Activated CD8-positive, alpha-beta memory T cell treated with anti-CD3 and anti-CD28 coated beads, Interleukin-2, amount 50 U/mL, for 4 hours (primary cell): ENCODE results near the gene PDE1A.
"Not testable (repeated sequence)": the region's sequence is repeated elsewhere in the genome, so short reads cannot be mapped to it uniquely, and the experiment has no call there.

Source experiments
- DNase-seq: peaks from one replicate; pipeline ENCODE4 v3.0.0-alpha.2; 2020

PDE1A gene

DNA sequence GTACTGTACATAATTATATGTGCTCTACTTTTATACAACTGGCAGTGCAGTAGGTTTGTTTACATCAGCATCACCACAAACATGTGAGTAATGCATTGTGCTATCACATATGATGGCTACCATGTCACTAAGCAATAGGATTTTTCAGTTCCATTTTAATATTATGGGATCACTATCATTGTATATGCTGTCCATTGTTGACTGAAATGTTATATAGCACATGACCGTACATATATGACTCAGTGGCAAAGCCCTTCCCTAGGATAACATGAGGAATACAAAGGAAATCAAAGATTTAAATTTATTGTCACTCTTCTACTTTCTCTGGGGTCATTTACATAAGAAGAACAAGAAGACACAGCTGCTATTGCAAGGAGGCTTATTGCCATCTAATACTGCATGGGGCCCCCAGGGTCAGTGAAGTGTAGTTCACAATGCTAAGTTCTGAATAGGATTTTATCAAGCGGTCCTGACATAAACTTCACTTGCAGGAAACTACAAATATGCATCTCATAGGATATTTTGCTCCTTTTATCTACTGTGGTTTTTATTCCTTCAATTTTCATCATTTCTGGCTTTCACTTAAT is 21.8 kb downstream of the PDE1A start:
- no peak for DNase-seq

DNA sequence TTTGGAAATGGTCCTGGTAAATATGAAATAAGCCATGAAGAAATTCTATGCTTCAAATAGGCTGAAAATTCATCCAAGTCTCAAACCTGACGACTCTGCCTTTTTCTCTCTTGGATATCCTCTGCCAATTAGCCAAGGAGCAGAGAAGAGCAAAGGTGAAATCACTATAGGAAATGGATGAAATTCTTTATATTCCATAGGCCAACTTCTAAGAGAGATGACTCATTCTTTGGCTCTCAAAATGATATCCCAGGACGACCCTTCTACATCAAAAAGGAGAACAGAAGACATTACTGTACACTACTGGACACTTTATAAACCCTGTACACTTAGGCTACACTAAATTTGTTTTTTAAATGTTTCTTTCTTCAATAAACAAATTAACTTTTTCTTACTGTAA is 22.7 kb downstream of the PDE1A start:
- DNase-seq = no peak

DNA sequence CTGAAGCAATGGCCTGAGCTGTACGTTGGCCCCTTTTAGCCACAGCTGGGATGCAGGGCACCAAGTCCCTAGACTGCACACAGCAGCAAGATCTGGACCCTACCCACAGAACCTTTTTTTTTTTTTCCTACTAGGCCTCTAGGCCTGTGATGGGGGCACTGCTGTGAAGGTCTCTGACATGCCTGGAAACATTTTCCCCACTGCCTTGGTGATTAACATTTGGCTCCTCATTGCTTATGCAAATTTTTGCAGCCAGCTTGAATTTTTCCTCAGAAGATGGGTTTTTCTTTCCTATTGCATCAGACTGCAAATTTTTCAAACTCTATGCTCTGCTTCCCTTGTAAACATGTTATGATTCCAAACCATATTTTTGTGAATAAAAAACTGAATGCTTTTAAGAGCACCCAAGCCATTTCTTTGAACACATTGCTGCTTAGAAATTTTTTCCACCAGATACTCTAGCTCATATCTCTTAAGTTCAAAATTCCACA is 33.5 kb downstream of the PDE1A start:
- no peak for DNase-seq

DNA sequence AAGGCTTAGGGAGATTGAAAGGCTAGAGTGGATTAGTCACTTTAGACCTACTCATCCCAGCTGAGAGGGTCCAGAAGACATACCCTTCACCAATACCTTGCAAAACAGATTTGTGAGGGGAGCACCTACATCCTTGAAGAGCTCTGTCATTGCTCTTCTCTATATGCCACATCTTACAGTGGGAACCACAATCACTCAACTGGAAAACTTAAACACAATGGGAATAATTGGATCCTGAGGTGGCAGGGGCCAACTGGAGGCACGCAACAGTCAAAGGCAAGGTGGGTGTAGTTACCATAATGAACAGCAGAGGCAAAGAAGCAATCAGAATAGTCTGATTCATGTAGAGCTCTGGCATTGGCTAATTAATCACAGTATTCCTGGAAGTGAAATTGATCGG is 35.4 kb downstream of the PDE1A start:
- no peak for DNase-seq

DNA sequence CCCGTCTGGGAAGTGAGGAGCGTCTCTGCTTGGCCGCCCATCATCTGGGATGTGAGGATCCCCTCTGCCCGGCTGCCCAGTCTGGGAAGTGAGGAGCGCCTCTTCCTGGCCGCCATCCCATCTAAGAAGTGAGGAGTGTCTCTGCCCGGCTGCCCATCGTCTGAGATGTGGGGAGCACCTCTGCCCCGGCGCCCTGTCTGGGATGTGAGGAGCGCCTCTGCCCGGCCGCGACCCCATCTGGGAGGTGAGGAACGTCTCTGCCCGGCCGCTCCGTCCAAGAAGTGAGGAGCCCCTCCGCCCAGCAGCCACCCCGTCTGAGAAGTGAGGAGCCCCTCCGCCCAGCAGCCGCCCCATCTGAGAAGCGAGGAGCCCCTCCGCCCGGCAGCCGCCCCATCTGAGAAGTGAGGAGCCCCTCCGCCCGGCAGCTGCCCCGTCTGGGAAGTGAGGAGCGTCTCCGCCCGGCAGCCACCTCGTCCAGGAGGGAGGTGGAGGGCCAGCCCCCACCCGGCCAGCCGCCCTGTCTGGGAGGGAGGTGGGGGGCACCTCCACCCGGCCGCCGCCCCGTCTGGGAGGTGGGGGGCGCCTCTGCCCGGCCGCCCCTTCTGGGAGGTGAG is 40.5 kb downstream of the PDE1A start:
- DNase-seq = not testable (repeated sequence)

DNA sequence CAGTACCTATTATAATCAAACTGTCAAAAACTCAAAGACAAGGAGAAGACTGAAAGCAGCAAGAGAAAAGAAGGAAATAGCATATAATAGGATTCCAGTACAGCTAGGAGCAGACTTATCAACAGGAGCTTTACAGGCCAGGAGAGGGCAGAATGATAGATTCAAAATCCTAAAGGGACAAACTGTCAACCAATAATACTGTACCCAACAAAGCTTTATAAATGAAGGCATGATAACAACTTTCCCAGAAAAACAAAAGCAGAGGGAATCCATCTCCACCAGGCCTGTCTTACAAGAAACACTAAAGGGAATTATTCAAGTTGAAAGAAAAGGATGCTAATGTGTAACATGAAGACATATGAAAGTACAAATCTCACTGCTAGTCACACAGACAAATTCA is 42.0 kb downstream of the PDE1A start:
- DNase-seq = no peak

DNA sequence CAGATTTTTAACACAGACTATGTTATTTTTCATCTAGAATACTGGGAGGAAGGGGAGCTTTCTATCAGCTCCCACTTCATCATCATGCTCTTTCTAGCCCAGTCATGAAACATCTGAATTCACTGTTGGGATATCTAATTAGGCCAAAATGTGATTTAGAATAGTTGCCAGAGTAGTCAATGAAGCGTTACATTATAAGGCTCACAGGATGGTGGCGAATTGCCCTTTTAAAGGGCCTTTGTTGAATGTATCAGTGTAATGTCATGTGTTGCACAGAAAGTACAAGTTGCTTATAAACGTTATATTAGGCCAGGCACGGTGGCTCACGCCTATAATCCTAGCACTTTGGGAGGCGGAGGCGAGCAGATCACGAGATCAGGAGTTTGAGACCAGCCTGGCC is 45.6 kb downstream of the PDE1A start:
- no peak for DNase-seq

DNA sequence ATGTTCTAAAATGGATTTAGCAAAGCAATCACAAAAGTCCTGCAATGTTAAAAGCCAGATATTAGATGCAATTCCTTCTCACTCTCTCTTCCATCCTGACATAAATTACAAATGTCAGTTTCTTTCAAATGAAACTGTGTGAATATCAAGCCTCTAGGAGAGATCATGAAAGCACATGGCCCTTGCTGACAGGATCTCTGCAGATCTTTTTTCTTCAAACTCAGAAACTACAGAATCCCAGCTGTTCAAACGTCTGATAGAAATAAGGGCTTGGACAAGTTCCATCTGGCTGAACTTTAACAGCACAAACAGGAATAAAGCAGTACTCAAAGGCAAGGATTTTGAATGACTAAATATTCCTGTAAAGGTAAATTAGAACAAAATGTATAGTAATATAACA is 47.6 kb downstream of the PDE1A start:
- DNase-seq = no peak

DNA sequence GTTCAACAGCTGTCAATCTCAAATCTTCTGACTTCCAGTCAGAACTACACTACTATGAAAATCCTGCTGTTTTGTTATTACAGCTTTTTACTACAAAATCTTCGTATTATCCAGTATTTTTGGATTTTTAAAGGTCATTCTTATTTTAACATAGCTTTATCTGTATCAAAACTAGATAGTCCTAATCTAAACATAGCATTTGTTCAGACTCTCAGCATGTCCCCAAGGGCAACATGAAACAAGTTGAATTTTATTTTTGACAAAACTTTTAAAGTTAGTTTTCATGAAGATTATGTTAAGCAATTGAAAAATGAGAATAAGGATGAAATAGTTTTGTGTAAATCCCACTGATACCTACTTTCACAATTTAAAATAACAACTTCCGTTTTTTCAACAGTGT is 48.1 kb downstream of the PDE1A start:
- no peak for DNase-seq

DNA sequence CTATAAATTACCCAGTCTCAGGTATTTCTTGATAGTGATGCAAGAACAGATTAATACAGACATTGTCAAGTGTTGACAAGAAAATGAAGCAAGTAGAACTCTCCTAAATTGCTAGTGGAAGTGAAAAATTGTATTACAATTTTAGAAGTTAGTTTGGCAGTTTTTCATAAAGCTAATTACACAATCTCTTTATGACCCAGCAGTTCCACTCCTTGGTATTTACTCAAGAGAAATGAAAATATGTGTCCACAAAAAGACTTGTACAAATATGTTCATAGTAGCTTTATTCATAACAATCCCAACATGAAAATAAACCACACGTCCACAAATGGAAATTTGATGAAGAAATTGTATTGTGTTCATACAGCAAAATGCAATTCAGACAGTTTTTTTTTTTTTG is 49.4 kb downstream of the PDE1A start:
- no peak for DNase-seq

DNA sequence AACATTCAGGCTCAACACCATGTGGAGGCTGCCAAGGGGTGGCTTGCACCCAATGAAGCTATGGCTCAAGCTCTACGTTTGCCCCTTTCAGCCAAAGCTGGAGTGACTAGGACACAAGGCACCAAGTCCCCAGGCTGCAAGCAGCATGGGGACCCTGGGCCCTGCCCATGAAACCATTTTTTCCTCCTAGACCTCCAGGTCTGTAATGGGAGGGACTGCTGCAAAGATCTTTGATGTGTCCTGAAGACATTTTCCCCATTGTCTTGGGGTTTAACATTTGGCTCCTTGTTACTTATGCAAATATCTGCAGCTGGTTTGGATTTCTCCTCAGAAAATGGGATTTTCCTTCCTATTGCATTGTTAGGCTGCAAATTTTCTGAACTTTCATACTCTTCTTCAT is 51.0 kb downstream of the PDE1A start:
- DNase-seq = no peak

DNA sequence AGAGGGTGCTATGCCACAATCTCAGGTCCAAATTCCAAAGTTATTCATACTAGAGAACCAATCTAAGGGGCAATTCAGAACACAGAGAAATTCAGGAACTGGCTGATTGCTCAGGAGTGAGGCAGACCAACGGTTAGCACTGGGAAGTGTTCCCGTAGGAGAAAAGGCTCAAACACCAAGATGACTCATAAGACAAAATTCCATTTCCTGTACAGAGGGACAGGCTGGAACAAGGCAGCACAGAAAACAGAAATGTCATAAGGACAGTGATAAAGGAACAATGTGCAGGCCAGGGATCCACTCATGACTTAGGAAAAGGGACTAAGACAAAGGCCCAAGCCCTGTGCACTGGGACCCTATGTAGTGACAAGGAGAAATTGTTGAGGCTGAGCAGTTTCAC is 54.2 kb downstream of the PDE1A start:
- no peak for DNase-seq

DNA sequence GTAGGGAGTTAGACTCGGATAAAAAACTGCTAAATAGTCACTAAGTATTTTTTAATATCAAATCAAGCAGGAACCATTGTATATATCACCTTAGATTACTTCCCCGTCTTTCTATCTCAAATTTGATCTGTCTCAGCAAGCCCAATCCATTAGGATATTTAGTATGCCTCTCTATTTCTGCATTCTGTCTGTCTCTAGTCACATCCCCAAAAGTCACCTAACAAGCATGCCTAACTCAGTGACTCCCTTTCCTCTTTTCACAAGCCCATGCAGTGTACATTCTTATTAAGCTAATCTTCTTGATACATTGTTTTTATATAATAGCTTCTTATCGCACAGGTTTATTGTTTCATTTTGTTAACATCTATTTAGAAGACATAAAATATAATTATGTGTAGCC is 57.8 kb downstream of the PDE1A start:
- no peak for DNase-seq

DNA sequence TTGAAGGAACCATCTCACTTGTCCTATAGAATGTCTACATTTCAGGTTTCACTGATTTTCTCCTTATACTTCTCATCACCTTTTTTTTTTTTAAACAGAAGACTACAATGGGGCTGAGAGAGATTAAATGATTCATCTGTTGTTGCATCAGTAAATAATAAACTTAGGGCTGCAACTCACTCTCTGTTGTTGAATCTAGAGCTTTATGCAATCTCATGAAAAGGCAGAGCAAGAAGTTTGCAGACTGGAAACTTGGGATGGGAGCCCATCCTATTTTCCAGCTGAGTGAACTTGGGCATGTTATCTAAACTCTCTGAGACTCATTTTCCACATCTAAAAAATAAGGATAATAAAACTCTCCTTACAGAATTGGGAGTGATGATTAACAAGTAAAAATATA is 58.4 kb downstream of the PDE1A start:
- no peak for DNase-seq

DNA sequence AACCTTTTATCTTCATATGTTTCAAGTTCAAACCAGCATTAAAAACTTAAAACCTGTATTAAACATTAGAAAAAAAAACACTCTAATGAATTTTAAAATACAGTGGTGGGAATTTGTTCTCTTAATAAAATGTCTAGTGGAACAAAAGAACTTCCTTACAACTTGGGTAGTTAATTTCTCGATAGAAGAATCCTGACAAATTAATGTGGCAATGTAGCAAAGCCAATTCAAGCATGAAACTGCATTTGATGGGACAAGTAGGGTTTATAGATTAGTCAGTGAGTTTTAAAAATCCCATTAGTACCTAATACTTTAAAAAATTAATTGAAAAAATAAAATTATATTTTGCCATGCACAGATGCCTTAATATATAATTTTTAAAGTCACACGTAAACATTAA is 59.4 kb downstream of the PDE1A start:
- no peak for DNase-seq

DNA sequence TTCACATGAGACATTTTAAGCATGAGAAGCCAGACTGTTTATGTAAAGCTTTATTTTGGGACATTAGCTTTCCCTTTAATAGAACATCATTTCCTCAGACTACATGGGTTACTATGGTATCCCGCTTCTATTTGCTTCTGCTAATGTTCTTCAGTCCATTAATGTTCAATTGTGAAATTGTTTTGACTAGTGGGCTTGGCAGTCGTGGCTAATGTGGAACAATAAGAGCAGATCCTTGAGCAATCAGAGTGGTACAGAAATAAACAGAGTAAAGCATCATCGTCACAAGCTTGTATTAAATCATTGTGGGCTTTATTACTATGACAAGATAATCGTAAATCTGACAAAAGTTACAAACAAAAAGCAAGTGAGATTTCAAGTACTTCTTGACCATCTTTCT is 60.2 kb downstream of the PDE1A start:
- DNase-seq = no peak

DNA sequence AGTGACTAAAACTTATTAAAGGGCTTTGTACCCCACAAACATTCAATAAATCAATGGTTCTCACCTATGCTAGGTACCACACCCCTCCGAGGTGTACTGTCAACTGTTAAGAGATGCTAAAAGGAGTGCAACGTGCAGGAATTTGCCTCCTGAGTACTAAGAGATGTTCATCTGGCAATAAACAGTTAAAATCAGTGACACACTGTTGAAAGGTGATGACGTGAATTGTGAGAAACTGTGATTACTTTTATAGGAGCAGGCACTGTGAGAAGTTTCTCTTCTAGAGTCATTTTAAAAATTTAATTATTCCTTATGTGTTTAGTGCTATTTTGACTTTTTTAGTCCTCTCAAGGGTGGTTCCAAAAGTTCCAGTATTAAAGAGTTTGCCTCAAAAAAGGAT is 61.0 kb downstream of the PDE1A start:
- DNase-seq = no peak

DNA sequence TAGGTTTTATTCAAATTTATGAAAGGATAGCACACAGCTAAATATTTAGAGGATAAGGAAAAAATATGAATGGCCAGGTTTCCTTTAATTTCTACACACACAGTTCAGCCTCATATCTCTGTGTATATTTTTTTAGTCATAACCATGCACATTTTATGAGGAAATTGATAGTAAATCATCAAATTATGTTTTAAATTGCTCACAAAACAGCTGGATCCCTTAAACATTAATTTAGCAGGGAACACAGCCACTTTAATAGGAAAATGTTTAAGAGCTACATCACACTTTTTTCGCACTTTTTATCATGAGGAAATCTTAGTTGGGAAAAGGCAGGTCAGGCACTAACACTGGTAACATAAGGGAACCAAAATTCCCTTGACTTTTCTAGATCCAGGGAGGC is 65.4 kb downstream of the PDE1A start:
- no peak for DNase-seq

DNA sequence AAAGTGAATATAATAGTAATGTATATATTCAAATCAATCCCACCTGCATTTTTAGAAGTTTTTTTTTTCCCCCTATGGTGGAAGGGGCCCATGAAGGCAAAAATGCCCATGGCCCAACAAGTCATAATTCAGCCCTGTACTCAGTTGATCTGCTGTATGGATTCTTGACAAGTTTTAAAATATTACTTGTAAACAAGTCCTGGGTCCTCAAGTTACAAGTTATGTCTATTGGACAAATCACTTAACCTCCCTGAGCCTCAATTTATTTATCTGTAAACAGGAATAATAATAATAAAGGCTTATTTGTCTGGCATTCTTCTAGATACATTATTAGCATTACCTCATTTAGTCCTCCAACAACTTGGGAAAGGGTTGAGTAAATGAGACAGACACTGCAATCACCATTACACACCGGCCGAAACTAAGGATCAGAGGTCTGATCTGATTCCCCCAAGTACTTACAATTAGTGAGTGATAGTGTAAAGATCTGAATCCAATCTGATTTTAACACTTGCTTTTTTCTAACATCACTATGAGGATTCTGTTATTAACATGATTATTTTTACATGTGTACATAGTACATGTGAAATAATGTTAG is 66.1 kb downstream of the PDE1A start:
- no peak for DNase-seq

DNA sequence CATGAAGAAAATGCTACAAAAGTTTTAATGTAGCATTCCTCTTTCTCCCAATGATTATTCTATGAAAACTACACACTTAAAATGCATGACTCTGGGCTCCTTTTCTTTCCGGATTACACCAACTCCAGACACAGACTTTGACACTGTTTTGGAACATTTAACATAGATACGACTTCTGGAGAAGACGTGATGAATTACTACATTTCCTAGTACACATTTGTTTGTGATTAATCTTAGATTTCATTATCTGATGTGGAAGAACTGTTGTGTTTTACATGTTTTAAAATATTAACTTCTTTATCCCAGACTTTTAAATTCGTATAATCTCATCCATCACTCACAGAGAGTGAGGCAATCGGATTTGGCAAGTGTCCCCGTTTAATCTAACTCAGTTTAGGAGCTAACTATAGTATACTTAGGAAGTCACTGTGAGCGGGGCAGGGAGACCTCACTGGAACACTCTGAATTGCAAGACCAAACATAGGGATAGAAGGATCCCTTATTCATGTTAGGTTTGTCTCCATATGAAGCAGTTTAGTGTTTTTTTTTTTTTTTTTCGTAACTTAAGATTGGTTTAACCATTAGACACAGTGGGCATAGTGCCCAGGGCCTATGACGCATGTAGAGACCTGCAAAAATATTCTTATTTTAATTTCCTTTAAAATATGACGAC is 66.7 kb downstream of the PDE1A start:
- DNase-seq = no peak

DNA sequence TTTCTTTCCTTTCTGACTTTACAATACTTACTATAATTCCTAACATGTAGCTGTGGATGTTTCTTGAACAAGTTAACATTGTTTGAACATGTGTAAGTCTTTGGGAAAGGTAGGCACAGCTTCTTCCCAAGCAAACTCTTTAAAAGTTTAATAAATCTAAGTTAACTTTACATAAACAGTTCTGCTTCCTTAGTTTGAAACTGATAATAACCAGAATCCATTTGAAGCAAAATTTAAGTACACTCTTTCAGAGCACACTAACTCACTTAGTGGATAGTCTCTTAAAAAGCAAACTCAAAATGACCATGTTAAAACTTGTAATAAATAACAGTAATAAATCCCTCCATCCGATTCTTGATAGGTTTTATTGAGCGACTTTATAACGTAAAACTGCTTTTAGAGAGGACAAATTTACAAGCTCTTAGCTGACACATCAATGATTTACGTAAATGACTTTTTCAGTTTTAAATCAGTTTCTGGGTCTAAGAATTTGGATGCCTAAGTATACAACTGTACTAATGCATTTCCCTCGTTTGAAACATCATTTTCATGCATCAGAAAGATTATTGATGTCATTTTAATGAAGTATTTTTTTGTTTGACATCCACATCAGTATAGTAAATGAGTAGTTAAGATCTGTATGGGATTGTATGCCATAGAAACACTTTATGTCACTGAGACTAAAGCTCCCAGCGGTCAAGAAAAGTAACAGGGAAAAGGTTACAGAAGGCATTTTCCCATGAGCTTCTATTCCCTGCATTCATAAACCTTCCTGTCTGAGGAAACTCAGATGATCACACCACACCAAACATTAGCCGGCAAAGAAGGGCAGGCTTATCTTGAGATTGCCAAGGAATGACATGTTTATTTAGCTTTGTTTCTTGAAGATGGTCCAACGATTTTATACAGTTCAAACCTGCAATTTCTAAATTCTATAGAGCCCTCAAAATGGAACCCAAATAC is 67.5 kb downstream of the PDE1A start:
- DNase-seq = no peak

DNA sequence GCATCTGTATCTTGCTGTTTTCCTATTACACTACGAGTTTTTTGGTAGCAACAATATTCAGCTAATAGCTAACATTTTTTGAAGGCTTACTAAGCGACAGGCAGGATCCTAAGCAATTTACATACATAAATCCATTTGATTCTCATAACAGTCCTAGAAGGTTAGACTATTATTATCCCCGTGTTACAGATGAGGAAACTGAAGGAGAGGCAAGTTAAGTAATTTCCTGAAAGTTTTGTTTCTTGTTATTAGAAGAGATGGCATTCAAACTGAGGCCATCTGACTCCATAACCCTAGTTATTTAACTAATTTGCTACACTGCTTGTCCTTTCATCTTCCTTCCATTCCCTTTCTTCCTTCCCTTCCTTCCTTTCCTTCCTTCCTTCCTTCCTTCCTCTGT is 68.2 kb downstream of the PDE1A start:
- DNase-seq = no peak

DNA sequence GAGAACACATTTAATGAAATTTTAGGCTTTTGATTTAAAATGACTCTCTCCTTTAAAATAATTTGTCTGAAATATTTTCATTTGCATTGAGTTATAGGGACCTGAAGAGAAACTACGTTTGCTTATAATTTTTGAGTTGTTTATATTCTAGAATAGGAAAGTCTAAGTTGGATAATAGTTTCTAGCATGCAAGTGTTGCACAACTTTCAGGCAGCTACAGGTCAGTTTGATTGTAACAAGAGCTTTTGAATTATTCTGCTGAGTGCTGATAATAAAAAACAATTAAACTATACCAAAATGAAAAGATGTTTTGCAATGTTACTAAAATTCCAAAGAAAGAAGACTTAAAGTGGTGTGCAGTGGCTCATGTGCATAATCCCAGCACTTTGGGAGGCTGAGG is 71.0 kb downstream of the PDE1A start:
- DNase-seq = no peak
